Measurements from ENCODE around the gene PRTFDC1.
"Not testable (repeated sequence)": the region's sequence is repeated elsewhere in the genome, so short reads cannot be mapped to it uniquely, and the experiment has no call there.

Gene PRTFDC1

DNA sequence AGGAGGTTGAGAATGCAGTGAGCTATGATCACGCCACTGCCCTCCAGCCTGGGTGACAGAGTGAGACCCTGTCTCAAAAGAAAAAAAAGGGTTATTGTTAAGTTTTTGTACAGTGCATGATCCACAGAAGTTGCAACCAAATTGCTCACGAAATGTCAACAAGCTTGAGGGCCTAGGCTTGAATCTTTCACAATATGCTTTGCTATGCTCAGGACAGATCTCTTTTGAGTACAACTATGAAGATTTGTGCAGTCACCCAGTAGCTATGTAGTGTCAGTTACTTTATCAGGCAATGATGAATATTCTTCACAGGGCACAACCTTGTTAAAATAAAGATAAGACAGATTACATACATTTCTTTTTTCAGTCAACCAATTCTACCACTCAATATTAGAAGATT, 109.2 kb downstream of the PRTFDC1 start:
- TF ChIP-seq, protein P1, sequence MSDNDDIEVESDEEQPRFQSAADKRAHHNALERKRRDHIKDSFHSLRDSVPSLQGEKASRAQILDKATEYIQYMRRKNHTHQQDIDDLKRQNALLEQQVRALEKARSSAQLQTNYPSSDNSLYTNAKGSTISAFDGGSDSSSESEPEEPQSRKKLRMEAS (IDR thresholded peaks at IDR 0.05; ENCODE audit: low read depth, low read length), result no peak
- TF ChIP-seq POLR2A (IDR thresholded peaks at IDR 0.05; ENCODE audit: extremely low read depth, insufficient read length) (no peak), MYC (IDR thresholded peaks at IDR 0.05; ENCODE audit: low read depth, low read length) (no peak)
- TF ChIP-seq, protein P2, sequence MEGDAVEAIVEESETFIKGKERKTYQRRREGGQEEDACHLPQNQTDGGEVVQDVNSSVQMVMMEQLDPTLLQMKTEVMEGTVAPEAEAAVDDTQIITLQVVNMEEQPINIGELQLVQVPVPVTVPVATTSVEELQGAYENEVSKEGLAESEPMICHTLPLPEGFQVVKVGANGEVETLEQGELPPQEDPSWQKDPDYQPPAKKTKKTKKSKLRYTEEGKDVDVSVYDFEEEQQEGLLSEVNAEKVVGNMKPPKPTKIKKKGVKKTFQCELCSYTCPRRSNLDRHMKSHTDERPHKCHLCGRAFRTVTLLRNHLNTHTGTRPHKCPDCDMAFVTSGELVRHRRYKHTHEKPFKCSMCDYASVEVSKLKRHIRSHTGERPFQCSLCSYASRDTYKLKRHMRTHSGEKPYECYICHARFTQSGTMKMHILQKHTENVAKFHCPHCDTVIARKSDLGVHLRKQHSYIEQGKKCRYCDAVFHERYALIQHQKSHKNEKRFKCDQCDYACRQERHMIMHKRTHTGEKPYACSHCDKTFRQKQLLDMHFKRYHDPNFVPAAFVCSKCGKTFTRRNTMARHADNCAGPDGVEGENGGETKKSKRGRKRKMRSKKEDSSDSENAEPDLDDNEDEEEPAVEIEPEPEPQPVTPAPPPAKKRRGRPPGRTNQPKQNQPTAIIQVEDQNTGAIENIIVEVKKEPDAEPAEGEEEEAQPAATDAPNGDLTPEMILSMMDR (IDR thresholded peaks at IDR 0.05; ENCODE audit: low read depth, low read length), result no peak
- no peak for DNase-seq (ENCODE audit: low read depth)
- no peak overlapping the region for H3K4me3 ChIP-seq (ENCODE audit: low read depth, low read length)

DNA sequence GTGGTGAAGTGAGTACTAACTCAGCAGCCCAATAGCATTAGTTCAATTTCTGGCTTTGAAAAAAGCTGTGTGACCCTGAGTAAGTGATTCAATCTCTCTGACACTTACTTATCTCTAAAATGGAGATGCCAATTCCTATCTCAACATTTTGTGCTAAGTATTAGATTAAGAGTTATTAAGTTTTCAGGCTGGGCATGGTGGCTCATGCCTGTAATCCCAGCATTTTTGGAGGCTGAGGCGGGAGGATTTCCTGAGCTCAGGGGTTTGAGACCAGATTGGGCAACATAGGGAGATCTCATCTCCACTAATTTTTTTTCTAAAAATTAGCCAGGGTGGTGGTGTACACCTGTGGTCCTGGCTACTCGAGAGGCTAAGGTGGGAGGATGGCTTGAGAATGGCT, 109.5 kb downstream of the PRTFDC1 start:
- no peak overlapping the region for H3K4me3 ChIP-seq (ENCODE audit: low read depth, low read length)
- DNase-seq (ENCODE audit: low read depth), result no peak
- no peak for TF ChIP-seq MYC (IDR thresholded peaks at IDR 0.05; ENCODE audit: low read depth, low read length)
- TF ChIP-seq, protein P2 (IDR thresholded peaks at IDR 0.05; ENCODE audit: low read depth, low read length), result no peak
- TF ChIP-seq, protein P1 (IDR thresholded peaks at IDR 0.05; ENCODE audit: low read depth, low read length), result no peak
- no peak for TF ChIP-seq POLR2A (IDR thresholded peaks at IDR 0.05; ENCODE audit: extremely low read depth, insufficient read length)

DNA sequence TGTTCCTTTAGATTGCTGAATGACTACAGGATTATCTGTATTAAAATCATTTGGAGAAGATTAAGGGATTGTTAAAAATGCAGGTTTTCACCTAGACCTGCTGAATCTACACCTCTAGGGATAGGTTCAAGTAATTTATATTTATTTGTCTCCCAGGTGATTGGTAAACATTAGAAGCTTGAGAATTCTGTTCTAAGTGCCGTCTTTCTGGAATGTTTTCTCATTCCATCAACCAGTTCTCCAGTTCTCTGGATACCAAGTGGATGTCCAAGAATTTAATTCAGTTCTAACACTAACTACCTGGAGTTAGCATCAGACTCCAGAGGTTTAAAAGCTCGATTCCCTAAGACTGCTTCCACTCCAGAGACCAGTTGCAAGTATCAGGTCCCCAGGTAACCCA, 110.9 kb downstream of the PRTFDC1 start:
- DNase-seq (ENCODE audit: low read depth), result no peak
- TF ChIP-seq, protein P1 (IDR thresholded peaks at IDR 0.05; ENCODE audit: low read depth, low read length), result no peak
- TF ChIP-seq, protein P2 (IDR thresholded peaks at IDR 0.05; ENCODE audit: low read depth, low read length), result no peak
- TF ChIP-seq MYC (IDR thresholded peaks at IDR 0.05; ENCODE audit: low read depth, low read length), result no peak
- TF ChIP-seq POLR2A (IDR thresholded peaks at IDR 0.05; ENCODE audit: extremely low read depth, insufficient read length), result no peak
- H3K4me3 ChIP-seq (ENCODE audit: low read depth, low read length), result no peak overlapping the region

DNA sequence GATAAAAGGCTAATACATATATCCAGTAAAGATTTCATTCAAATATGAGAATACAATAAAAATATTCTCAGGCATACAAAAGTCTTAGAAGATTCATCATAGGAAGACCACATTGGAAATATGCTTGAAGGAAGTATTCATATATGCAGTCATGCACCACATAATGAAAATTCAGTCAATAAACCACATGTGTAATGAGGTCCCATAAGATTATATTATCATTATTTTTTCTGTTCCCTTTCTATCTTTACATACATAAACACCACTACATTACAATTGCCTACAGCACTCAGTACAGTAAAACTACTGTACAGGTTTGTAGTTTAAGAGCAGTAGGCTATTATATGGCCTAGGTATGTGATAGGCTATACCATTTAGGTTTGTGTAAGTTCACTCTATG, 111.6 kb downstream of the PRTFDC1 start:
- H3K4me3 ChIP-seq (ENCODE audit: low read depth, low read length), result no peak overlapping the region
- TF ChIP-seq POLR2A (IDR thresholded peaks at IDR 0.05; ENCODE audit: extremely low read depth, insufficient read length) (no peak), MYC (IDR thresholded peaks at IDR 0.05; ENCODE audit: low read depth, low read length) (no peak)
- TF ChIP-seq, protein P2 (IDR thresholded peaks at IDR 0.05; ENCODE audit: low read depth, low read length), result no peak
- TF ChIP-seq, protein P1 (IDR thresholded peaks at IDR 0.05; ENCODE audit: low read depth, low read length), result no peak
- no peak for DNase-seq (ENCODE audit: low read depth)

DNA sequence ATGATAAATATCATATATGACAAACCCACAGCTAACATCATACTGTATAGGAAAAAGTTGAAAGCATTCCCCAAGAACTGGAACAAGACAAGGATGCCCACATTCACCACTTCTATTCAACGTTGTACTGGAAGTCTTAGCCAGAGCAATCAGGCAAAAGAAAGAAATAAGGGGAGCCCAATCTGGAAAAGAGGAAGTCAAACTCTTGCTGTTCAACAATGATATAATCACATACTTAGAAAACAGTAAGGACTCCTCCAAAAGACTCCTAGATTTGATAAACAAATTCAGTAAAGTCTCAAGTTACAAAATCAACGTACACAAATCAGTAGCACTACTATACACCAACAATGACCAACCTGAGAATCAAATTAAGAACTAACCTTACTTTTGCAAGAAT, 114.6 kb downstream of the PRTFDC1 start:
- not testable (repeated sequence) for DNase-seq (ENCODE audit: low read depth); H3K4me3 ChIP-seq (ENCODE audit: low read depth, low read length)

DNA sequence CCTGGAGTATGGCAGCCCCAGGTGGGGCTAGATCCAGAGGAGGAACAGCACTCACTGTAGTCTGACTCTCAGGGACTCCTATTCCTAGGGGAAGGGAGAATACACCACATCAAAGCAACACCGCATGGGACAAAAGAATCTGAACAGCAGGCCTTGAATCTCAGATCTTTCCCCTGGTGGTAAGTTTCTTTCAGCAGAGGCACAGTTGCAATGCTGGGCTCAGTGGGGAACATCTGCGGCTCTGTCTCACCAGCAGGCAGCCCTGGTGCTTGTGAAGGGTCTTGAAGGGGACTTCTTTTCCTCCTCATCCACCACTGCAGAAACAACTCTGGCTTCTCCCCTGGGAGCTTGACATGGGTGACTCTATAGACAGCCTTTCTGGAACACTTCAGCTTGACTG, 117.5 kb downstream of the PRTFDC1 start:
- no peak for DNase-seq (ENCODE audit: low read depth)
- TF ChIP-seq, protein P2 (IDR thresholded peaks at IDR 0.05; ENCODE audit: low read depth, low read length), result no peak
- no peak for TF ChIP-seq MYC (IDR thresholded peaks at IDR 0.05; ENCODE audit: low read depth, low read length)
- TF ChIP-seq, protein P1 (IDR thresholded peaks at IDR 0.05; ENCODE audit: low read depth, low read length), result no peak
- TF ChIP-seq POLR2A (IDR thresholded peaks at IDR 0.05; ENCODE audit: extremely low read depth, insufficient read length), result no peak
- no peak overlapping the region for H3K4me3 ChIP-seq (ENCODE audit: low read depth, low read length)

All from NB4 (cell line).